Left ventricle myocardium inferior (tissue), 1 donor: ENCODE data around the gene LRP11. TPM values are rescaled to one million over a fixed set of nuclear protein-coding genes. Genes with fewer than 3 reads are reported as not detected.
"Not testable (repeated sequence)": the region's sequence is repeated elsewhere in the genome, so short reads cannot be mapped to it uniquely, and the experiment has no call there.

Experiments used
- DNase-seq: peaks from one replicate; pipeline ENCODE4 v3.0.0-alpha.2; 2020
- H3K27ac ChIP-seq: fragments of 200-600 bp; replicated peaks from 2 replicates; pipeline ENCODE4 v1.8.0; 2021
- H3K27me3 ChIP-seq: fragments of 200-600 bp; 2 replicates; pipeline ENCODE4 v1.8.0; 2021; ENCODE audit warnings: low read depth
- H3K36me3 ChIP-seq: fragments of 200-600 bp; 2 replicates; pipeline ENCODE4 v1.8.0; 2021
- H3K4me1 ChIP-seq: fragments of 200-600 bp; 2 replicates; pipeline ENCODE4 v1.8.0; 2021
- H3K4me3 ChIP-seq: fragments of 200-600 bp; 2 replicates; pipeline ENCODE4 v1.8.0; 2021; ENCODE audit warnings: mild to moderate bottlenecking, moderate library complexity
- H3K9me3 ChIP-seq: fragments of 200-600 bp; replicated peaks from 2 replicates; pipeline ENCODE4 v1.8.0; 2021
- CTCF ChIP-seq: fragments of 200-600 bp; IDR thresholded peaks from 2 replicates; pipeline ENCODE4 v1.8.0; 2021; ENCODE audit warnings: antibody characterized with exemption, mild to moderate bottlenecking, borderline replicate concordance
- intact Hi-C: fragments of 100-400 bp; cut with micrococcal nuclease; formaldehyde crosslinking; loops from one replicate; pipeline ENCODE4 v1.11.0; 2022
- total RNA-seq: library from RNA; stranded (reverse); fragmentation: NEBNext Ultra II Directional; extraction: Animal tissue kit (Norgen Biotek cat#: 25700); gene quantifications from one replicate; pipeline ENCODE4 v1.2.1, GENCODE V29; 2021
- donor health status: DM: no; HTN: yes; CAD: no; lungs with severe emphysema.

Gene LRP11
- total RNA-seq, 1 donor from 2014 or later: 18.2 TPM

- Histone ChIP-seq H3K27ac (peak overlapping the region; percentile 96), H3K27me3 (no peaks in the 10 kb centered on the region), H3K9me3 (no peaks in the 10 kb centered on the region), H3K36me3 (no peaks in the 10 kb centered on the region), H3K4me3 (peak overlapping the region; percentile 86), H3K4me1 (peaks cover 47% of the 10 kb centered on the region)
- DNase-seq: no peak
- TF ChIP-seq CTCF: peak; percentile 77
- intact Hi-C loops: no loop called here
These were observed 698 bp upstream of the LRP11 start for GRCh38 chr6:149864578-149865535.

- Histone ChIP-seq H3K27ac (peak overlapping the region; percentile 96), H3K4me3 (peak overlapping the region; percentile 86)
- intact Hi-C loops: no loop called here
These were observed 1.0 kb downstream of the LRP11 start for GRCh38 chr6:149862922-149863697.

GRCh38 chr6:149862424-149862738 lies 1.8 kb downstream of the LRP11 start:
- intact Hi-C loops, H3K9me3 ChIP-seq, H3K27me3 ChIP-seq, DNase-seq, H3K36me3 ChIP-seq: not testable (repeated sequence)
- peaks cover 53% of the 10 kb centered on the region for H3K4me1 ChIP-seq
- peak overlapping the region; percentile 96 for H3K27ac ChIP-seq
- peak overlapping the region; percentile 86 for H3K4me3 ChIP-seq

More at GRCh38 chr6:149862922-149863697, 1.0 kb downstream of the LRP11 start:
- H3K9me3 ChIP-seq: no peaks in the 10 kb centered on the region
- no peak for TF ChIP-seq CTCF
- peak; percentile 76 for DNase-seq
- no peaks in the 10 kb centered on the region for H3K27me3 ChIP-seq
- no peaks in the 10 kb centered on the region for H3K36me3 ChIP-seq
- H3K4me1 ChIP-seq: peaks cover 53% of the 10 kb centered on the region

- DNase-seq: no peak
- Histone ChIP-seq H3K9me3 (no peaks in the 10 kb centered on the region), H3K27ac (no peak overlapping the region), H3K4me1 (peaks cover 53% of the 10 kb centered on the region), H3K4me3 (peak overlapping the region; percentile 86), H3K36me3 (no peaks in the 10 kb centered on the region), H3K27me3 (no peaks in the 10 kb centered on the region)
- TF ChIP-seq CTCF: no peak
- intact Hi-C loops: no loop called here
These were observed 2.3 kb downstream of the LRP11 start for GRCh38 chr6:149861603-149862423.

GRCh38 chr6:149860834-149861602 lies 3.1 kb downstream of the LRP11 start:
- TF ChIP-seq CTCF: no peak
- peaks cover 53% of the 10 kb centered on the region for H3K4me1 ChIP-seq
- no peak overlapping the region for H3K27ac ChIP-seq
- no peaks in the 10 kb centered on the region for H3K27me3 ChIP-seq
- no peak for DNase-seq
- H3K36me3 ChIP-seq: no peaks in the 10 kb centered on the region
- H3K9me3 ChIP-seq: no peaks in the 10 kb centered on the region
- H3K4me3 ChIP-seq: no peak overlapping the region
- intact Hi-C loops: no loop called here
